GM10266 (cell line): ENCODE measurements around the gene GALNT1.

Experiments
- DNase-seq: peaks from one replicate; pipeline ENCODE4 v3.0.0; 2012; ENCODE audit errors: extremely low spot score
- TF ChIP-seq, protein P1 (sequence below): IDR thresholded peaks from 2 replicates; pipeline ENCODE4 v1.5.1; 2012; ENCODE audit warnings: mild to moderate bottlenecking, low read depth; ENCODE audit not compliant: control insufficient read depth, insufficient read depth; ENCODE audit errors: missing control alignments

Gene GALNT1

GRCh38 chr18:35721431-35722081, 140.0 kb downstream of the GALNT1 start:
- TF ChIP-seq, protein P1, sequence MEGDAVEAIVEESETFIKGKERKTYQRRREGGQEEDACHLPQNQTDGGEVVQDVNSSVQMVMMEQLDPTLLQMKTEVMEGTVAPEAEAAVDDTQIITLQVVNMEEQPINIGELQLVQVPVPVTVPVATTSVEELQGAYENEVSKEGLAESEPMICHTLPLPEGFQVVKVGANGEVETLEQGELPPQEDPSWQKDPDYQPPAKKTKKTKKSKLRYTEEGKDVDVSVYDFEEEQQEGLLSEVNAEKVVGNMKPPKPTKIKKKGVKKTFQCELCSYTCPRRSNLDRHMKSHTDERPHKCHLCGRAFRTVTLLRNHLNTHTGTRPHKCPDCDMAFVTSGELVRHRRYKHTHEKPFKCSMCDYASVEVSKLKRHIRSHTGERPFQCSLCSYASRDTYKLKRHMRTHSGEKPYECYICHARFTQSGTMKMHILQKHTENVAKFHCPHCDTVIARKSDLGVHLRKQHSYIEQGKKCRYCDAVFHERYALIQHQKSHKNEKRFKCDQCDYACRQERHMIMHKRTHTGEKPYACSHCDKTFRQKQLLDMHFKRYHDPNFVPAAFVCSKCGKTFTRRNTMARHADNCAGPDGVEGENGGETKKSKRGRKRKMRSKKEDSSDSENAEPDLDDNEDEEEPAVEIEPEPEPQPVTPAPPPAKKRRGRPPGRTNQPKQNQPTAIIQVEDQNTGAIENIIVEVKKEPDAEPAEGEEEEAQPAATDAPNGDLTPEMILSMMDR = no peak
- DNase-seq = no peak

DNA sequence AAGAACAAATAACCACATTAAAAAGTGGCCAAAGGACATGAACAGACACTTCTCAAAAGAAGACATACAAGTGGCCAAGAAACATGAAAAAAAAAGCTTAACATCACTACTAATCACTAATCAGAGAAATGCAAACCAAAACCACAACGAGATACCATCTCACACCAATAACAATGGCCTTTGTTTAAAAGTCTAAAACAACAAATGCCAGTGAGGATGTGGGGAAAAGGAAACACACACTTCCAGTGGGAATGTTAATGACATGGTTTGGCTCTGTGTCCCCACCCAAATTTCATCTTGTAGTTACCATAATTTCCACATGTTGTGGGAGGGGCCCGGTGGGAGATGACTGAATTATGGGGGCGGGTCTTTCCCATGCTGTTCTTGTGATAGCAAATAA, 147.1 kb downstream of the GALNT1 start:
- no peak for DNase-seq
- TF ChIP-seq, protein P1 = no peak

DNA sequence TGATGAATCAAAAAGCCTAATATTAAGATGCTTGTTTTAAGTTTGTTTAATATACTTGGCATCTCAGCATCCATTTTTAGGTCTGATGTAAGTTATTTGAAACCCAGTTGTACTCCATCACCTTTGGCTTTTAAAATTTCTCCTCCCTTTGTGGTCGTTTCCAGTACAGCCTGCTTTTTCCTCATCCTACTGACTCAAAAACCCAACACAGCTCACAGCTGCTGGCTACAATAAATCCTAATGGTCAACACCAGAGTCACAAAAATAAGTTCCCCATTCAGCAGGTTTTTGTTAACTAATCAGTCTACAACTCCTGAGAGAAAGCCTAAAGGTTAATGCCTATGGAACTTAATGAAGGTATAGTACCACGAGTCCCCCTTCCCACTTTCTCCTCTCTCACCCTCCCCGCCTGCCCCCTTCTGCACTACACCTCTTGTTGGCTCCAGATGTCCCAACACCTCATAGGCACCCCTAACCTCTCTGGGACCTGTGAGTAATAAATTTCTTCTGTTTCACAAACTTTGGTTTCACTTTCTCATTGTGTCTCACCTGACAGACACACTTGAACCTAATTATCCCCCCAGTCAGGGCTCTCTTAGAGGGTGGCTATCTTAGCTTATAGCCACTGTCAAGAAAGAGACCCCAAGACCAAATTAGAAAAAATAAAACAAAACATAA, 148.6 kb downstream of the GALNT1 start:
- TF ChIP-seq, protein P1 = no peak

DNA sequence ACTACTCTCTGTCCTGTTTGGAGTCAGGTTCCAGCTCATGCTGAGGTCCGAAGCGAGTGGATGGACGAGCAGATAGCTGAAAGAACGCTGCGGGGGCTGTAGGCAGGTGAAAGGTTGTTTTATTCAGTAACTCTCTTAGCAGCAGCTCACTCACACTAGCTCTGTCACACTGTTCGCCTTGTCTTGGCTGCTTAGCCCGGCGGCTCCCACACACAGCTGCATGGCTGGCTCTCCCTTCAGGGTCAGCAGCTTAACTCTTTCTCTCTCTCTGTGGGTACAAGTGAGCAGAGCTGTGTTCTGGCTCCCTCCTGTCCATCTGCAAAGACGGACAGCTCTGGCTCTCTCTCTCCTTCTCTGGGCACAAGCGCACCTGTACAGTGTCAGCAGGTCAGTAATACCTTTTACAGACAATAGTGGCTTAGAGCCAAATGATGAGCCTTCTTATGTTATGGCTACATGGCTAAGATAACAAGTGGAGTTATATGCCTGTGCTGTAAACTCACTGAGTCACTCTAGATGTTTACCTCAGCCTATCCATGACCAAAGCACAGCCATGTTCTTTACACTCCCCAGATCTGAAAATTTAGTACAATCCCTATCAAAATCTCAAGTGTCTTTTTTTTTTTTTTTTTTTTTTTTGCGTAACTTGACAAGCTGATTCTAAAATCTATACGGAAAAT, 149.3 kb downstream of the GALNT1 start:
- no peak for DNase-seq
- TF ChIP-seq, protein P1 = no peak

More for the DNA sequence above, 148.6 kb downstream of the GALNT1 start:
- no peak for DNase-seq

GRCh38 chr18:35731701-35732100, 150.2 kb downstream of the GALNT1 start:
- TF ChIP-seq, protein P1 = no peak
- DNase-seq = no peak

DNA sequence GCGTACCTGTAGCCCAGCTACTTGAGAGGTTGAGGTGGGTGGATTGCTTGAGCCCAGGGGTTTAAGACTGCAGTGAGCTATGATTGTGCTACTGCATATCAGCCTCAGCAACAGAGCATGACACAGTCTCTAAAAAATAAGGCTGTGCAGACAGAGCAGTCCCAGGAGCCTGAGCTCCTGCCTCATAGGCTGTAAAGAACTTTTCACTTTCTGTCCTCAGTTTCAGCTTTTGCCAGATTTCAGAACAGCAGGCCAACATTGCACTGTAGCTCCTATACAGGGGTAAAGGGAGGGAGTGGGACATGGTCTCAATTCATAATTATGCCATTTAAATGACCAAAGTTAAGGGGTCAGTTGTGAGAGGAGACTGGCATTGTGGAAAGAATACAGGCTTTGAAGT, 150.6 kb downstream of the GALNT1 start:
- TF ChIP-seq, protein P1 = no peak
- no peak for DNase-seq

DNA sequence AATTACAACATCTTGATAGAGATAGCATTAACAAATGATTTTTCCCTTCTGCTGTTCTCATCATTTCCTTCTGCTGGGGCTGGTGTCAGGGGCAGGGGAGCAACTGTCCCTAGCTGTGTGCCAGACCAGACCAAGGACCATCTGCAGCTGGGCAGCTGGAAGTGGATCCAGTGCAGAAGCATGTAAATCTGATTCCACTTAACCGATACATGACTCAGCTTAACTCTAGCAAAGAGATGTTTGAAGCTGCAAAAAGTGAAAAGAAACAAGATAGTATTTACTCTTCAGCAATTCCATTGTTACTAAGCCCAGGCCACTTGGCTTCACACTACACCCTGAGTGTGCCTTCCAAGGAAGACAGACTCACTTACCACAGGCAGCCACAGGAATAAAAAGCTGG, 151.1 kb downstream of the GALNT1 start:
- TF ChIP-seq, protein P1 = no peak
- DNase-seq = no peak
